HL-60 (cell line): ENCODE measurements around the gene TLCD3A.
A peak's percentile ranks its signal among the peaks of the same experiment; 100 is the strongest.
"Not testable (repeated sequence)": the region's sequence is repeated elsewhere in the genome, so short reads cannot be mapped to it uniquely, and the experiment has no call there.

Experiments
- DNase-seq, 2 experiments: peaks; one replicate each; pipeline ENCODE4 v3.0.0-alpha.2; 2010 to 2020; ENCODE audit warnings: low read depth in 1 of 2, low spot score in 1 of 2
- H3K27ac ChIP-seq: fragments of 250-450 bp; sonication (Bioruptor Pico); replicated peaks from 2 replicates; pipeline ENCODE4 v1.5.1; 2020; ENCODE audit warnings: mild to moderate bottlenecking, moderate library complexity
- H3K27me3 ChIP-seq: fragments of 250-450 bp; sonication (Bioruptor Pico); 2 replicates; pipeline ENCODE4 v1.5.1; 2021; ENCODE audit warnings: mild to moderate bottlenecking, moderate library complexity; ENCODE audit not compliant: insufficient read depth, poor library complexity, severe bottlenecking
- H3K4me3 ChIP-seq: replicated peaks from 2 replicates; pipeline ENCODE4 v1.5.1; 2011; ENCODE audit warnings: mild to moderate bottlenecking, control low read depth, low read length; ENCODE audit not compliant: insufficient read depth
- CTCF ChIP-seq: IDR thresholded peaks from one replicate; pipeline ENCODE4 v1.5.1; 2011; ENCODE audit warnings: low read length, control low read depth, inconsistent platforms; ENCODE audit not compliant: insufficient read depth
- GABPA ChIP-seq: IDR thresholded peaks from 2 replicates; pipeline ENCODE4 v1.6.1; 2012; ENCODE audit warnings: low read depth
- POLR2AphosphoS5 ChIP-seq: IDR thresholded peaks from 2 replicates; pipeline ENCODE4 v1.6.1; 2012; ENCODE audit warnings: low read depth
- SPI1 ChIP-seq: IDR thresholded peaks from 2 replicates; pipeline ENCODE4 v1.6.1; 2012; ENCODE audit warnings: low read depth, mild to moderate bottlenecking, borderline replicate concordance
- TF ChIP-seq, protein P1 (sequence below): IDR thresholded peaks from 2 replicates; pipeline ENCODE4 v1.6.1; 2012; ENCODE audit warnings: low read depth; ENCODE audit not compliant: insufficient replicate concordance

TLCD3A gene

DNA sequence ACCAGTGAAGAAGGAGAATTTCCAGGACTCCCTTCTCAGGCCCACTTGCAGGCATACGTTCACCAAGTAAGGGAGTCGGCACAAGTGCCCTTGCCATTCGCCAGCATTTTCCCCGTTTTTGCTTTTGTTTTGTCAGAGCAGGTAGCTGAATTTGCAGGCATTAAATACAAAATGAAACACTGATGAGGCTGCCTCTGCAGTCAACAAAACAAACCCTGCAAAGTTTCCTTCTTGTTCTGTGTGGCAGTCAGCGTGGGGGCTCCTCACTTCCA lies 41.9 kb downstream of the TLCD3A start:
- TF ChIP-seq GABPA: no peak
- TF ChIP-seq, protein P1, sequence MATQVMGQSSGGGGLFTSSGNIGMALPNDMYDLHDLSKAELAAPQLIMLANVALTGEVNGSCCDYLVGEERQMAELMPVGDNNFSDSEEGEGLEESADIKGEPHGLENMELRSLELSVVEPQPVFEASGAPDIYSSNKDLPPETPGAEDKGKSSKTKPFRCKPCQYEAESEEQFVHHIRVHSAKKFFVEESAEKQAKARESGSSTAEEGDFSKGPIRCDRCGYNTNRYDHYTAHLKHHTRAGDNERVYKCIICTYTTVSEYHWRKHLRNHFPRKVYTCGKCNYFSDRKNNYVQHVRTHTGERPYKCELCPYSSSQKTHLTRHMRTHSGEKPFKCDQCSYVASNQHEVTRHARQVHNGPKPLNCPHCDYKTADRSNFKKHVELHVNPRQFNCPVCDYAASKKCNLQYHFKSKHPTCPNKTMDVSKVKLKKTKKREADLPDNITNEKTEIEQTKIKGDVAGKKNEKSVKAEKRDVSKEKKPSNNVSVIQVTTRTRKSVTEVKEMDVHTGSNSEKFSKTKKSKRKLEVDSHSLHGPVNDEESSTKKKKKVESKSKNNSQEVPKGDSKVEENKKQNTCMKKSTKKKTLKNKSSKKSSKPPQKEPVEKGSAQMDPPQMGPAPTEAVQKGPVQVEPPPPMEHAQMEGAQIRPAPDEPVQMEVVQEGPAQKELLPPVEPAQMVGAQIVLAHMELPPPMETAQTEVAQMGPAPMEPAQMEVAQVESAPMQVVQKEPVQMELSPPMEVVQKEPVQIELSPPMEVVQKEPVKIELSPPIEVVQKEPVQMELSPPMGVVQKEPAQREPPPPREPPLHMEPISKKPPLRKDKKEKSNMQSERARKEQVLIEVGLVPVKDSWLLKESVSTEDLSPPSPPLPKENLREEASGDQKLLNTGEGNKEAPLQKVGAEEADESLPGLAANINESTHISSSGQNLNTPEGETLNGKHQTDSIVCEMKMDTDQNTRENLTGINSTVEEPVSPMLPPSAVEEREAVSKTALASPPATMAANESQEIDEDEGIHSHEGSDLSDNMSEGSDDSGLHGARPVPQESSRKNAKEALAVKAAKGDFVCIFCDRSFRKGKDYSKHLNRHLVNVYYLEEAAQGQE: no peak
- TF ChIP-seq CTCF: no peak
- no peak for TF ChIP-seq POLR2AphosphoS5
- no peak for TF ChIP-seq SPI1
- H3K27ac ChIP-seq: no peak overlapping the region
- H3K4me3 ChIP-seq: no peak overlapping the region
- H3K27me3 ChIP-seq: no peaks in the 10 kb centered on the region
- DNase-seq: no peak

GRCh38 chr17:778096-778495 lies 45.7 kb downstream of the TLCD3A start:
- DNase-seq: no peak
- TF ChIP-seq GABPA (no peak), POLR2AphosphoS5 (no peak), SPI1 (no peak), CTCF (no peak)
- TF ChIP-seq, protein P1: no peak
- H3K4me3 ChIP-seq: no peak overlapping the region
- H3K27ac ChIP-seq: no peak overlapping the region
- no peaks in the 10 kb centered on the region for H3K27me3 ChIP-seq

- TF ChIP-seq POLR2AphosphoS5 (peak; percentile 75; the same call in 1 of the 2 replicates), CTCF (no peak)
- Histone ChIP-seq H3K4me3 (peak within 1 kb of the TSS; percentile 89), H3K27ac (peak within 1 kb of the TSS; percentile 85), H3K27me3 (no peaks in the 10 kb centered on the region)
- peak; percentile 70 to 77 for DNase-seq
Observed at GRCh38 chr17:781805-782731, 49.7 kb downstream of the TLCD3A start, which contains the start of the genes GLOD4 and MRM3. GLOD4 (minus strand) TSS chr17:782280; CDS start chr17:782255, 25 bp downstream. MRM3 (plus strand) TSS chr17:782353; CDS start chr17:782379, 26 bp downstream.

- H3K27me3 ChIP-seq: no peaks in the 10 kb centered on the region
- no peak overlapping the region for H3K4me3 ChIP-seq
- DNase-seq: no peak
- TF ChIP-seq SPI1 (no peak), POLR2AphosphoS5 (no peak), CTCF (no peak)
- TF ChIP-seq, protein P1: no peak
- H3K27ac ChIP-seq: no peak overlapping the region
Observed at GRCh38 chr17:784143-784542, 51.7 kb downstream of the TLCD3A start.

- H3K27me3 ChIP-seq, H3K27ac ChIP-seq, DNase-seq, H3K4me3 ChIP-seq: not testable (repeated sequence)
Observed at GRCh38 chr17:785901-786300, 53.5 kb downstream of the TLCD3A start.
